Glomerular visceral epithelial cell (primary cell): ENCODE data around the gene EHD4.

Experiments used
- DNase-seq: peaks from one replicate; pipeline ENCODE4 v3.0.0-alpha.2; 2016; ENCODE audit errors: extremely low spot score

Gene EHD4

GRCh38 chr15:41957021-41957897 is 15.1 kb downstream of the EHD4 start:
- no peak for DNase-seq

GRCh38 chr15:41955807-41956525 is 16.4 kb downstream of the EHD4 start:
- DNase-seq, result peak; percentile 51

GRCh38 chr15:41955100-41955499 is 17.3 kb downstream of the EHD4 start:
- no peak for DNase-seq

GRCh38 chr15:41954036-41954435 is 18.3 kb downstream of the EHD4 start:
- DNase-seq, result no peak

GRCh38 chr15:41952013-41952563 is 20.3 kb downstream of the EHD4 start:
- no peak for DNase-seq

- DNase-seq, result no peak
Observed at GRCh38 chr15:41951571-41951970, 20.8 kb downstream of the EHD4 start.

GRCh38 chr15:41950489-41950888 is 21.9 kb downstream of the EHD4 start:
- no peak for DNase-seq

GRCh38 chr15:41950127-41950483 is 22.3 kb downstream of the EHD4 start:
- DNase-seq, result no peak

- DNase-seq, result no peak
Observed at GRCh38 chr15:41949401-41950126, 22.8 kb downstream of the EHD4 start.

- DNase-seq, result no peak
Observed at GRCh38 chr15:41948490-41948889, 23.9 kb downstream of the EHD4 start.

GRCh38 chr15:41946970-41947369 is 25.4 kb downstream of the EHD4 start:
- no peak for DNase-seq

GRCh38 chr15:41945731-41946130 is 26.6 kb downstream of the EHD4 start:
- DNase-seq, result no peak

GRCh38 chr15:41945221-41945620 is 27.1 kb downstream of the EHD4 start:
- peak; percentile 57 for DNase-seq

- peak; percentile 93 for DNase-seq
Observed at GRCh38 chr15:41944313-41944940, 27.9 kb downstream of the EHD4 start.

GRCh38 chr15:41943543-41944312 is 28.6 kb downstream of the EHD4 start:
- DNase-seq, result no peak

GRCh38 chr15:41942886-41943285 is 29.5 kb downstream of the EHD4 start:
- DNase-seq, result no peak

GRCh38 chr15:41941644-41942415 is 30.5 kb downstream of the EHD4 start:
- DNase-seq, result no peak

GRCh38 chr15:41940441-41940857 is 31.9 kb downstream of the EHD4 start:
- DNase-seq, result peak; percentile 74

GRCh38 chr15:41939986-41940385 is 32.4 kb downstream of the EHD4 start:
- no peak for DNase-seq

- DNase-seq, result no peak
Observed at GRCh38 chr15:41937568-41937923, 34.8 kb downstream of the EHD4 start.
